ENCODE data around the gene PPARG. TPM values are rescaled to one million over a fixed set of nuclear protein-coding genes. Genes with fewer than 3 reads are reported as not detected.

Gene PPARG
- total RNA-seq, 2 donors from 2014 or later, result 5.6 TPM; not detected in 1

- H3K4me3 Mint-ChIP-seq, result peak overlapping the region; percentile 27
Observed at GRCh38 chr3:12286927-12287726, 1.7 kb upstream of the PPARG start.

GRCh38 chr3:12287727-12288181 is 1.1 kb upstream of the PPARG start:
- no peak overlapping the region for H3K27ac Mint-ChIP-seq
- no peaks in the 10 kb centered on the region for H3K36me3 Mint-ChIP-seq
- peaks cover 33 to 55% of the 10 kb centered on the region in 2 donors for H3K27me3 Mint-ChIP-seq
- ATAC-seq (peak in 1 of 2 donors; percentile 43), DNase-seq (ENCODE audit: low spot score) (no peak)
- H3K4me3 Mint-ChIP-seq, result no peak overlapping the region
- no peaks in the 10 kb centered on the region for H3K9me3 Mint-ChIP-seq
- no peaks in the 10 kb centered on the region for H3K4me1 Mint-ChIP-seq (ENCODE audit: low read depth in 2 of 2)

More at GRCh38 chr3:12286927-12287726, 1.7 kb upstream of the PPARG start:
- H3K9me3 Mint-ChIP-seq, result no peaks in the 10 kb centered on the region
- ATAC-seq, result no peak
- H3K4me1 Mint-ChIP-seq (ENCODE audit: low read depth in 2 of 2), result no peaks in the 10 kb centered on the region
- H3K27ac Mint-ChIP-seq, result no peak overlapping the region
- H3K36me3 Mint-ChIP-seq, result no peaks in the 10 kb centered on the region
- peaks cover 30 to 59% of the 10 kb centered on the region in 2 donors for H3K27me3 Mint-ChIP-seq
- DNase-seq (ENCODE audit: low spot score), result no peak

GRCh38 chr3:12289524-12289923 is 654 bp downstream of the PPARG start:
- peaks cover 27 to 44% of the 10 kb centered on the region in 2 donors for H3K27me3 Mint-ChIP-seq
- H3K9me3 Mint-ChIP-seq, result no peaks in the 10 kb centered on the region
- no peaks in the 10 kb centered on the region for H3K36me3 Mint-ChIP-seq
- ATAC-seq (no peak), DNase-seq (ENCODE audit: low spot score) (no peak)
- no peak overlapping the region for H3K4me3 Mint-ChIP-seq
- H3K4me1 Mint-ChIP-seq (ENCODE audit: low read depth in 2 of 2), result no peaks in the 10 kb centered on the region
- no peak overlapping the region for H3K27ac Mint-ChIP-seq

- DNase-seq (ENCODE audit: low spot score) (no peak), ATAC-seq (no peak)
- Mint-ChIP-seq H3K4me1 (ENCODE audit: low read depth in 2 of 2) (no peaks in the 10 kb centered on the region), H3K27me3 (peaks cover 15 to 18% of the 10 kb centered on the region in 2 donors), H3K27ac (no peak overlapping the region), H3K4me3 (no peak overlapping the region), H3K36me3 (no peaks in the 10 kb centered on the region), H3K9me3 (no peaks in the 10 kb centered on the region)
Observed at GRCh38 chr3:12292770-12293169, 3.9 kb downstream of the PPARG start.

- H3K9me3 Mint-ChIP-seq, result no peaks in the 10 kb centered on the region
Observed at GRCh38 chr3:12294885-12295580, 6.2 kb downstream of the PPARG start.

GRCh38 chr3:12296511-12296910 is 7.6 kb downstream of the PPARG start:
- no peak for ATAC-seq

More at GRCh38 chr3:12294885-12295580, 6.2 kb downstream of the PPARG start:
- H3K27me3 Mint-ChIP-seq, result peaks cover 7 to 8% of the 10 kb centered on the region in 2 donors
- no peaks in the 10 kb centered on the region for H3K36me3 Mint-ChIP-seq
- no peak overlapping the region for H3K4me3 Mint-ChIP-seq
- no peak for ATAC-seq
- no peak overlapping the region for H3K27ac Mint-ChIP-seq
- H3K4me1 Mint-ChIP-seq (ENCODE audit: low read depth in 2 of 2), result no peaks in the 10 kb centered on the region
- DNase-seq (ENCODE audit: low spot score), result no peak

GRCh38 chr3:12299026-12299425 is 10.2 kb downstream of the PPARG start:
- H3K36me3 Mint-ChIP-seq, result no peaks in the 10 kb centered on the region
- DNase-seq (ENCODE audit: low spot score) (no peak), ATAC-seq (no peak)
- no peak overlapping the region for H3K27ac Mint-ChIP-seq
- peaks cover 10 to 20% of the 10 kb centered on the region in 2 donors for H3K27me3 Mint-ChIP-seq
- H3K4me1 Mint-ChIP-seq (ENCODE audit: low read depth in 2 of 2), result no peaks in the 10 kb centered on the region
- H3K4me3 Mint-ChIP-seq, result no peak overlapping the region
- no peaks in the 10 kb centered on the region for H3K9me3 Mint-ChIP-seq

More at GRCh38 chr3:12296511-12296910, 7.6 kb downstream of the PPARG start:
- no peak overlapping the region for H3K27ac Mint-ChIP-seq
- H3K27me3 Mint-ChIP-seq, result peaks cover 2 to 8% of the 10 kb centered on the region in 2 donors
- no peaks in the 10 kb centered on the region for H3K9me3 Mint-ChIP-seq
- no peak overlapping the region for H3K4me3 Mint-ChIP-seq
- DNase-seq (ENCODE audit: low spot score), result no peak
- no peaks in the 10 kb centered on the region for H3K36me3 Mint-ChIP-seq
- H3K4me1 Mint-ChIP-seq (ENCODE audit: low read depth in 2 of 2), result no peaks in the 10 kb centered on the region

- no peak overlapping the region for H3K4me3 Mint-ChIP-seq
Observed at GRCh38 chr3:12300137-12300536, 11.3 kb downstream of the PPARG start.

GRCh38 chr3:12301031-12301430 is 12.2 kb downstream of the PPARG start:
- no peaks in the 10 kb centered on the region for H3K9me3 Mint-ChIP-seq
- DNase-seq (ENCODE audit: low spot score), result no peak
- ATAC-seq, result no peak
- H3K4me1 Mint-ChIP-seq (ENCODE audit: low read depth in 2 of 2), result no peaks in the 10 kb centered on the region
- H3K36me3 Mint-ChIP-seq, result no peaks in the 10 kb centered on the region
- no peak overlapping the region for H3K4me3 Mint-ChIP-seq
- H3K27ac Mint-ChIP-seq, result no peak overlapping the region
- peaks cover 14 to 37% of the 10 kb centered on the region in 2 donors for H3K27me3 Mint-ChIP-seq

More at GRCh38 chr3:12300137-12300536, 11.3 kb downstream of the PPARG start:
- H3K4me1 Mint-ChIP-seq (ENCODE audit: low read depth in 2 of 2), result no peaks in the 10 kb centered on the region
- H3K27me3 Mint-ChIP-seq, result peaks cover 14 to 31% of the 10 kb centered on the region in 2 donors
- no peak overlapping the region for H3K27ac Mint-ChIP-seq
- ATAC-seq, result no peak
- DNase-seq (ENCODE audit: low spot score), result no peak
- H3K36me3 Mint-ChIP-seq, result no peaks in the 10 kb centered on the region
- no peaks in the 10 kb centered on the region for H3K9me3 Mint-ChIP-seq

- H3K4me1 Mint-ChIP-seq (ENCODE audit: low read depth in 2 of 2), result no peaks in the 10 kb centered on the region
- H3K27me3 Mint-ChIP-seq, result peaks cover 14 to 37% of the 10 kb centered on the region in 2 donors
- no peak overlapping the region for H3K27ac Mint-ChIP-seq
- DNase-seq (ENCODE audit: low spot score) (no peak), ATAC-seq (no peak)
- H3K36me3 Mint-ChIP-seq, result no peaks in the 10 kb centered on the region
- no peaks in the 10 kb centered on the region for H3K9me3 Mint-ChIP-seq
- H3K4me3 Mint-ChIP-seq, result no peak overlapping the region
Observed at GRCh38 chr3:12301513-12301912, 12.6 kb downstream of the PPARG start.

- Mint-ChIP-seq H3K4me1 (ENCODE audit: low read depth in 2 of 2) (no peaks in the 10 kb centered on the region), H3K4me3 (no peak overlapping the region), H3K36me3 (no peaks in the 10 kb centered on the region), H3K9me3 (no peaks in the 10 kb centered on the region), H3K27me3 (peaks cover 15 to 43% of the 10 kb centered on the region in 2 donors), H3K27ac (no peak overlapping the region)
- no peak for ATAC-seq
- no peak for DNase-seq (ENCODE audit: low spot score)
Observed at GRCh38 chr3:12302564-12302963, 13.7 kb downstream of the PPARG start.

- peaks cover 19 to 48% of the 10 kb centered on the region in 2 donors for H3K27me3 Mint-ChIP-seq
- H3K27ac Mint-ChIP-seq, result no peak overlapping the region
- H3K4me3 Mint-ChIP-seq, result no peak overlapping the region
- H3K4me1 Mint-ChIP-seq (ENCODE audit: low read depth in 2 of 2), result no peaks in the 10 kb centered on the region
- DNase-seq (ENCODE audit: low spot score) (no peak), ATAC-seq (peak in 1 of 2 donors; percentile 20)
- H3K36me3 Mint-ChIP-seq, result no peaks in the 10 kb centered on the region
- no peaks in the 10 kb centered on the region for H3K9me3 Mint-ChIP-seq
Observed at GRCh38 chr3:12303534-12303933, 14.7 kb downstream of the PPARG start.

GRCh38 chr3:12303993-12304392 is 15.1 kb downstream of the PPARG start:
- H3K36me3 Mint-ChIP-seq, result no peaks in the 10 kb centered on the region
- no peak overlapping the region for H3K4me3 Mint-ChIP-seq
- peaks cover 19 to 48% of the 10 kb centered on the region in 2 donors for H3K27me3 Mint-ChIP-seq
- no peak overlapping the region for H3K27ac Mint-ChIP-seq
- no peak for ATAC-seq
- no peaks in the 10 kb centered on the region for H3K9me3 Mint-ChIP-seq
- no peak for DNase-seq (ENCODE audit: low spot score)
- no peaks in the 10 kb centered on the region for H3K4me1 Mint-ChIP-seq (ENCODE audit: low read depth in 2 of 2)

GRCh38 chr3:12307136-12307535 is 18.3 kb downstream of the PPARG start:
- H3K4me1 Mint-ChIP-seq (ENCODE audit: low read depth in 2 of 2), result no peaks in the 10 kb centered on the region
- no peaks in the 10 kb centered on the region for H3K9me3 Mint-ChIP-seq
- ATAC-seq (no peak), DNase-seq (ENCODE audit: low spot score) (no peak)
- no peak overlapping the region for H3K27ac Mint-ChIP-seq
- H3K36me3 Mint-ChIP-seq, result no peaks in the 10 kb centered on the region
- no peak overlapping the region for H3K4me3 Mint-ChIP-seq
- H3K27me3 Mint-ChIP-seq, result peaks cover 19 to 46% of the 10 kb centered on the region in 2 donors
